DLD1 (cell line): ENCODE results near the gene SMARCC1.
"Not testable (repeated sequence)": the region's sequence is repeated elsewhere in the genome, so short reads cannot be mapped to it uniquely, and the experiment has no call there.

Experiments
- in situ Hi-C: cut with HindIII; loops from 2 replicates; pipeline ENCODE4 v1.10.0; 2017; ENCODE audit warnings: low sequenced_read_pairs

The SMARCC1 gene

GRCh38 chr3:47772047-47772446, 9.6 kb downstream of the SMARCC1 start:
- in situ Hi-C loops: no loop called here

- in situ Hi-C loops: no loop called here
Observed at GRCh38 chr3:47766186-47766585, 15.5 kb downstream of the SMARCC1 start.

GRCh38 chr3:47762233-47762632, 19.5 kb downstream of the SMARCC1 start:
- in situ Hi-C loops: no loop called here

GRCh38 chr3:47761046-47761445, 20.6 kb downstream of the SMARCC1 start:
- in situ Hi-C loops: no loop called here

- in situ Hi-C loops: not testable (repeated sequence)
Observed at GRCh38 chr3:47760207-47760606, 21.5 kb downstream of the SMARCC1 start.

GRCh38 chr3:47758261-47759025, 23.2 kb downstream of the SMARCC1 start:
- in situ Hi-C loops: no loop called here

GRCh38 chr3:47752716-47753115, 29.0 kb downstream of the SMARCC1 start:
- in situ Hi-C loops: no loop called here

GRCh38 chr3:47750811-47751354, 30.8 kb downstream of the SMARCC1 start:
- in situ Hi-C loops: not testable (repeated sequence)

- in situ Hi-C loops: no loop called here
Observed at GRCh38 chr3:47747558-47747957, 34.1 kb downstream of the SMARCC1 start.

- in situ Hi-C loops: no loop called here
Observed at GRCh38 chr3:47746264-47746663, 35.4 kb downstream of the SMARCC1 start.

GRCh38 chr3:47743855-47744254, 37.8 kb downstream of the SMARCC1 start:
- in situ Hi-C loops: no loop called here

GRCh38 chr3:47743352-47743751, 38.3 kb downstream of the SMARCC1 start:
- in situ Hi-C loops: not testable (repeated sequence)

- in situ Hi-C loops: no loop called here
Observed at GRCh38 chr3:47741925-47742324, 39.8 kb downstream of the SMARCC1 start.

GRCh38 chr3:47732143-47732542, 49.5 kb downstream of the SMARCC1 start:
- in situ Hi-C loops: no loop called here

GRCh38 chr3:47731061-47731460, 50.6 kb downstream of the SMARCC1 start:
- in situ Hi-C loops: no loop called here

- in situ Hi-C loops: no loop called here
Observed at GRCh38 chr3:47722859-47723258, 58.8 kb downstream of the SMARCC1 start.

- in situ Hi-C loops: not testable (repeated sequence)
Observed at GRCh38 chr3:47717448-47717847, 64.2 kb downstream of the SMARCC1 start.

- in situ Hi-C loops: no loop called here
Observed at GRCh38 chr3:47716656-47717055, 65.0 kb downstream of the SMARCC1 start.

GRCh38 chr3:47715928-47716327, 65.8 kb downstream of the SMARCC1 start:
- in situ Hi-C loops: no loop called here

- in situ Hi-C loops: no loop called here
Observed at GRCh38 chr3:47714606-47715005, 67.1 kb downstream of the SMARCC1 start.

- in situ Hi-C loops: no loop called here
Observed at GRCh38 chr3:47713655-47714054, 68.0 kb downstream of the SMARCC1 start.

GRCh38 chr3:47712398-47712797, 69.3 kb downstream of the SMARCC1 start:
- in situ Hi-C loops: no loop called here

GRCh38 chr3:47711596-47711995, 70.1 kb downstream of the SMARCC1 start:
- in situ Hi-C loops: no loop called here
